Osteocyte (in vitro differentiated cells): ENCODE measurements around the gene FAXDC2. TPM values are rescaled to one million over a fixed set of nuclear protein-coding genes. Genes with fewer than 3 reads are reported as not detected.

Source experiments
- DNase-seq: peaks from one replicate; pipeline ENCODE4 v3.0.0; 2021; ENCODE audit warnings: mixed read lengths; ENCODE audit not compliant: unreplicated experiment; ENCODE audit errors: extremely low spot score
- H3K27ac Mint-ChIP-seq: one replicate; pipeline ENCODE4 v1.8.0; 2021; ENCODE audit warnings: mild to moderate bottlenecking, mixed read lengths; ENCODE audit not compliant: unreplicated experiment
- H3K27me3 Mint-ChIP-seq: one replicate; pipeline ENCODE4 v1.8.0; 2021; ENCODE audit warnings: mixed read lengths; ENCODE audit not compliant: unreplicated experiment
- H3K36me3 Mint-ChIP-seq: one replicate; pipeline ENCODE4 v1.8.0; 2021; ENCODE audit warnings: mixed read lengths; ENCODE audit not compliant: unreplicated experiment
- H3K4me1 Mint-ChIP-seq: one replicate; pipeline ENCODE4 v1.8.0; 2021; ENCODE audit warnings: mixed read lengths; ENCODE audit not compliant: unreplicated experiment
- H3K4me3 Mint-ChIP-seq: one replicate; pipeline ENCODE4 v1.8.0; 2021; ENCODE audit warnings: mild to moderate bottlenecking, moderate library complexity, mixed read lengths; ENCODE audit not compliant: unreplicated experiment
- H3K9me3 Mint-ChIP-seq: one replicate; pipeline ENCODE4 v1.8.0; 2021; ENCODE audit warnings: mixed read lengths; ENCODE audit not compliant: unreplicated experiment
- long read RNA-seq: library from polyadenylated mRNA; unstranded; transcript quantifications from one replicate; pipeline ENCODE4 v2.0.0, GENCODE V29; 2021
- total RNA-seq: library from RNA; stranded (reverse); gene quantifications from 2 replicates; pipeline ENCODE4 v1.2.1, GENCODE V29; 2021
- TF ChIP-seq, protein P1 (sequence below): fragments of 200-600 bp; sonication (generic); IDR thresholded peaks from 2 replicates; pipeline ENCODE4 v1.5.0; 2021; ENCODE audit warnings: antibody characterized with exemption, mild to moderate bottlenecking, moderate library complexity

FAXDC2 gene, protein sequence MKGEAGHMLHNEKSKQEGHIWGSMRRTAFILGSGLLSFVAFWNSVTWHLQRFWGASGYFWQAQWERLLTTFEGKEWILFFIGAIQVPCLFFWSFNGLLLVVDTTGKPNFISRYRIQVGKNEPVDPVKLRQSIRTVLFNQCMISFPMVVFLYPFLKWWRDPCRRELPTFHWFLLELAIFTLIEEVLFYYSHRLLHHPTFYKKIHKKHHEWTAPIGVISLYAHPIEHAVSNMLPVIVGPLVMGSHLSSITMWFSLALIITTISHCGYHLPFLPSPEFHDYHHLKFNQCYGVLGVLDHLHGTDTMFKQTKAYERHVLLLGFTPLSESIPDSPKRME
- 23.7 and 25.7 TPM in 2 replicates for total RNA-seq
- long read RNA-seq, transcript FAXDC2-201 (9 exons, 3,251 nt) = major isoform, 48 of 91 reads
- long read RNA-seq, partial matches to known transcripts = 16 of 91 reads
- long read RNA-seq, other reads (novel, unspliced or antisense) = 24 of 91 reads

DNA sequence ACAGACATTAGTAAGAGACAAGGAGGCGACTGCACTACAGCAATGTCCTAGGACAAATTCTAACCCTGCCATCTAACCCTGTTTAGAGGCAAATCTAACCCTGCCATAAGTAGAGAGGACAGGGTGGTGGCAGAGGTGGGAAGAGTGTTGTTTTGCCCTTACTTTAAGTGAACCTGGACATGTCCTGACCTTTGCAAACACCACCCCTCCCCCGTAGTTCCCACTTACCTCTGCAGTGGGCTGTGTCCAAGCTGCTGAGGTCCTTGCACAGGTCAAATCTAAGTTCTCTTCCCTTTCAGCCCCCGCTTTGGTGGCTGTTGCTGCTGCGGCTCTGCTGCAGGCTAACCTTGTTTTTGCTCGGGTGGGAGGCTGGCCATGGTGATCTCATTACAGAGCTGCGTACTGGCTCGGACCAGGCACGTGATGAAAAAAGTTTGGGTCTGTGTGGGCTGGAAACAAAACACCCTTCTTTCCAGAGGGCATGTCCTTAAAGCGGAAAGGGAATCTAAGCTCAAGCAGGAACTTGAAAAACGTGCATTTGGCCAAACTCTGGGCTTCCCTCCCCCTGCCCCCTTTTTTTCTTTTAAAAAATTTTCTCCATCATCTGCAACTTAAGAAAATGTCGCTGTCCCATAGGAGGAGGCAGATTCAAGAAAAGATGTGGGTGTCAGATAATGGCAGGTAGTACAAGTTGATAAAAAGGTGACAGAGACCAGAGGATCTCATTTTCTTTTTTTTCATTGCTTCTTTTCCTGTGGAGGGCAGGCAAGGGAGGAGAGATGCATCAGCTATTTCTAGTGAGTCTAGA, at the start of gene FAXDC2:
FAXDC2 (minus strand) TSS at position 349 of the 808 bp plus-strand sequence. CDS start 12,425 bp downstream, outside the sequence.
- H3K27ac Mint-ChIP-seq = peak within 1 kb of the TSS; percentile 88
- peak within 1 kb of the TSS; percentile 90 for H3K4me3 Mint-ChIP-seq
- no peaks in the 10 kb centered on the region for H3K36me3 Mint-ChIP-seq
- TF ChIP-seq, protein P1, sequence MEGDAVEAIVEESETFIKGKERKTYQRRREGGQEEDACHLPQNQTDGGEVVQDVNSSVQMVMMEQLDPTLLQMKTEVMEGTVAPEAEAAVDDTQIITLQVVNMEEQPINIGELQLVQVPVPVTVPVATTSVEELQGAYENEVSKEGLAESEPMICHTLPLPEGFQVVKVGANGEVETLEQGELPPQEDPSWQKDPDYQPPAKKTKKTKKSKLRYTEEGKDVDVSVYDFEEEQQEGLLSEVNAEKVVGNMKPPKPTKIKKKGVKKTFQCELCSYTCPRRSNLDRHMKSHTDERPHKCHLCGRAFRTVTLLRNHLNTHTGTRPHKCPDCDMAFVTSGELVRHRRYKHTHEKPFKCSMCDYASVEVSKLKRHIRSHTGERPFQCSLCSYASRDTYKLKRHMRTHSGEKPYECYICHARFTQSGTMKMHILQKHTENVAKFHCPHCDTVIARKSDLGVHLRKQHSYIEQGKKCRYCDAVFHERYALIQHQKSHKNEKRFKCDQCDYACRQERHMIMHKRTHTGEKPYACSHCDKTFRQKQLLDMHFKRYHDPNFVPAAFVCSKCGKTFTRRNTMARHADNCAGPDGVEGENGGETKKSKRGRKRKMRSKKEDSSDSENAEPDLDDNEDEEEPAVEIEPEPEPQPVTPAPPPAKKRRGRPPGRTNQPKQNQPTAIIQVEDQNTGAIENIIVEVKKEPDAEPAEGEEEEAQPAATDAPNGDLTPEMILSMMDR = no peak
- DNase-seq = peak; percentile 87
- H3K9me3 Mint-ChIP-seq = no peaks in the 10 kb centered on the region
- peaks cover 30% of the 10 kb centered on the region for H3K4me1 Mint-ChIP-seq
- no peaks in the 10 kb centered on the region for H3K27me3 Mint-ChIP-seq

DNA sequence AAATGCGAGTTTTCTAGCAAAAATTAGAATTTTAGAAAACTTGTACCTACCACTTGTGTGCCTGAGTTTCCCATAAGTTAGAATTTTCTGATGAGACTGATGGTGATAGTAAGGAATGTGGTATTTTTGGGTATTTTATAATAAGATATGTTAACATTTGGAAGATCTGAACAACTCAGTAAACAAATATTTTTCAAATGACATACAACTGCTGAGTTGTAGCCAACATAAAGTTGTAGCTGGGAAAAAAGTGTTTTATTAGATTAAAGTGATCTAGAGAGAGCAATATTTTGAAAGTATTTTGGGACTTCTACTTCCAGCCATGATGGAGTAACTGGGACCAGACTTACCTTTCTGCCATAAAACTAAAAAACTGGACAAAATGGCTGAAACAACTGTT, 49.7 kb upstream of the FAXDC2 start:
- H3K36me3 Mint-ChIP-seq = peaks cover 64% of the 10 kb centered on the region
- no peak for DNase-seq
- peak overlapping the region; percentile 87 for H3K27ac Mint-ChIP-seq
- H3K9me3 Mint-ChIP-seq = no peaks in the 10 kb centered on the region
- no peak overlapping the region for H3K4me3 Mint-ChIP-seq
- peaks cover 54% of the 10 kb centered on the region for H3K4me1 Mint-ChIP-seq
- TF ChIP-seq, protein P1 = no peak
- H3K27me3 Mint-ChIP-seq = no peaks in the 10 kb centered on the region

DNA sequence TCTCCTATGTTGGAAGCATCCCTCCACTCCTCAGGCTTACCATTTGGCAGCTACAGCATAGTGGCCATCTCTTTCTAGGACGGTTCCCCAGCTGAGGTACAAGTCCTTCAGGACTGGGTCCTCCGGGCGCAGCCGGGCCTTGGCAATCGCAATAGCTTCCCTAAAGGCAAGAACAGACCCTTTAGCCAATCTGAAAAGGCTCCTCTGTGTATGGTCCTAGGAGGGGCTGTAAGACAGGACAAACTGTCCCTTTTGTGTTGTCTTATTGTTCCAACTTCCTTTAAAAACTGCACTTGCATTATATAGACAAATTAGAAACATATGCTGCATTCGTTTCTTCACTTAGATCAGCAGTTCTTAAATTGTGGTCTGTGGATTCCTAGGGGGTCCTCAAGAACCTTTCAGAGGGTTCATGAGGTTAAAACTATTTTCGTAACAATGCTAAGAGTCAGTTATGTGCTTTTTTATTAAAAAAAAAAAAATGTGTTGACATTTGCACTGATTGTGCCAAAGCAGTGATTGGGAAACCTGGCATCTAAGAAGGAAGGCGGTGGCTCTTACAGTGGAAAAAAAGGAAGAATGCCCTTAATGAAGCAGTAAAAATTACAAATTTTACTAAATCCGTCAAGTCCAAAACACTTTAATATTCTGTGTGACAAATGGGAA, 48.9 kb upstream of the FAXDC2 start:
- DNase-seq = no peak
- peak overlapping the region; percentile 84 for H3K27ac Mint-ChIP-seq
- H3K9me3 Mint-ChIP-seq = no peaks in the 10 kb centered on the region
- H3K27me3 Mint-ChIP-seq = no peaks in the 10 kb centered on the region
- TF ChIP-seq, protein P1 = no peak
- H3K4me3 Mint-ChIP-seq = no peak overlapping the region
- peaks cover 56% of the 10 kb centered on the region for H3K4me1 Mint-ChIP-seq
- peaks cover 63% of the 10 kb centered on the region for H3K36me3 Mint-ChIP-seq

DNA sequence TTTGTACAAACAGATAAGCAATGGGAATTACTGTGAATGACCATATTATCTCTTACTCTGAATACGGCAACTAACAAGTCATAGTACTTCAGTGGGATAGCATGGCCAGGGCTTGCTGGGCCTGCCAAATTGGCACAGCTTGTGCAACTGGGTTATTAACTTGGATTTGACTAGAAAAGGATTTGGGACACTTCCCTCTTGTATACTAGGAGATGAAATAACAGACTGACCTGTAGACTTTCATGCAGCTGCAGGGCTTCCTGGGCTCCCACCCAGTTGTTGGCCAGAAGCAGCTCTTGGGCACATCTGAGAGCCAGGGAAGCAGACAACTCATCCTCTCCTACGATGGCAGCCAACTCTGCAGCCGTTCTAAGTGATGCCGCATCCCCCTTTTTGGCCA, 47.8 kb upstream of the FAXDC2 start:
- peaks cover 64% of the 10 kb centered on the region for H3K36me3 Mint-ChIP-seq

More for the DNA sequence above, 47.8 kb upstream of the FAXDC2 start:
- TF ChIP-seq, protein P1 = no peak
- H3K4me3 Mint-ChIP-seq = no peak overlapping the region
- no peak for DNase-seq
- no peak overlapping the region for H3K27ac Mint-ChIP-seq
- H3K9me3 Mint-ChIP-seq = no peaks in the 10 kb centered on the region
- H3K27me3 Mint-ChIP-seq = no peaks in the 10 kb centered on the region
- peaks cover 60% of the 10 kb centered on the region for H3K4me1 Mint-ChIP-seq
